Natural killer cell (primary cell): ENCODE measurements around the gene MAST2. TPM values are rescaled to one million over a fixed set of nuclear protein-coding genes. Genes with fewer than 3 reads are reported as not detected.
"Not testable (repeated sequence)": the region's sequence is repeated elsewhere in the genome, so short reads cannot be mapped to it uniquely, and the experiment has no call there.

ENCODE experiments used
- ATAC-seq, 3 donors: fragments of 150-1000 bp in 2 of 3; fragments of 200-7000 bp in 1 of 3; cut with Tn5 transposase; 1 replicate in 1 of 3; 2 replicates in 2 of 3; pipeline ENCODE4 v1.10.0; 2021; ENCODE audit warnings: mild to moderate bottlenecking in 2 of 3, moderate library complexity in 2 of 3
- DNase-seq, 2 donors: peaks; one replicate each; pipeline versions ENCODE4 v3.0.0 to v3.0.0-alpha.2; 2013 to 2021; ENCODE audit warnings: mixed read lengths in 1 of 2
- H3K27ac ChIP-seq: one replicate; pipeline ENCODE4 v1.5.1; 2013; ENCODE audit warnings: mild to moderate bottlenecking, low read length
- H3K27me3 ChIP-seq: one replicate; pipeline ENCODE4 v1.6.1; 2013; ENCODE audit warnings: low read length; ENCODE audit not compliant: control insufficient read depth, insufficient read depth
- H3K36me3 ChIP-seq: one replicate; pipeline ENCODE4 v1.6.1; 2013; ENCODE audit warnings: low read length; ENCODE audit not compliant: control insufficient read depth, insufficient read depth
- H3K4me1 ChIP-seq: one replicate; pipeline ENCODE4 v1.6.1; 2013; ENCODE audit warnings: low read length; ENCODE audit not compliant: control insufficient read depth, insufficient read depth
- H3K4me3 ChIP-seq: one replicate; pipeline ENCODE4 v1.5.1; 2013; ENCODE audit warnings: low read length
- H3K9me3 ChIP-seq: one replicate; pipeline ENCODE4 v1.6.1; 2013; ENCODE audit warnings: low read length; ENCODE audit not compliant: control insufficient read depth, insufficient read depth
- H3K27ac Mint-ChIP-seq, 2 donors: one replicate each; pipeline ENCODE4 v1.8.0; 2022; ENCODE audit warnings: mild to moderate bottlenecking in 2 of 2, mixed read lengths in 2 of 2, moderate library complexity in 1 of 2
- H3K27me3 Mint-ChIP-seq, 2 donors: one replicate each; pipeline ENCODE4 v1.8.0; 2022; ENCODE audit warnings: low read depth in 2 of 2, mixed read lengths in 2 of 2
- H3K36me3 Mint-ChIP-seq: one replicate; pipeline ENCODE4 v1.8.0; 2022; ENCODE audit warnings: mixed read lengths
- H3K4me1 Mint-ChIP-seq, 2 donors: one replicate each; pipeline ENCODE4 v1.8.0; 2022; ENCODE audit warnings: mixed read lengths in 2 of 2
- H3K4me3 Mint-ChIP-seq: one replicate; pipeline ENCODE4 v1.8.0; 2022; ENCODE audit warnings: mild to moderate bottlenecking, moderate library complexity, mixed read lengths
- H3K9me3 Mint-ChIP-seq, 2 donors: one replicate each; pipeline ENCODE4 v1.8.0; 2022; ENCODE audit warnings: mixed read lengths in 2 of 2
- CTCF ChIP-seq: fragments of 200-600 bp; IDR thresholded peaks from one replicate; pipeline ENCODE4 v1.8.0; 2022; ENCODE audit warnings: antibody characterized with exemption
- WGBS: methylation state at CpG from one replicate; pipeline ENCODE4 v1.1.7; 2013; ENCODE audit warnings: missing lambda C conversion rate; ENCODE audit not compliant: insufficient coverage; 5-methylcytosine and 5-hydroxymethylcytosine counted together
- intact Hi-C: fragments of 100-400 bp; cut with micrococcal nuclease; formaldehyde crosslinking; loops from one replicate; pipeline ENCODE4 v1.14.2; 2022
- total RNA-seq, 4 donors: library from RNA; stranded (reverse); fragments of 120-200 nt in 1 of 4; gene quantifications; one replicate each; pipeline versions ENCODE4 v1.2.3 to v1.2.4, GENCODE V29; 2013 to 2022

Gene MAST2
- total RNA-seq, 3 donors from 2014 or later (not counting 1 experiment from before 2014, with no cell fraction given) = 25.3 to 28.6 (median 27.9) TPM

GRCh38 chr1:45945426-45945825, 142.0 kb downstream of the MAST2 start:
- H3K4me3 Mint-ChIP-seq = no peak overlapping the region
- Histone ChIP-seq H3K36me3 (no peaks in the 10 kb centered on the region), H3K9me3 (no peaks in the 10 kb centered on the region), H3K4me1 (no peaks in the 10 kb centered on the region), H3K4me3 (no peak overlapping the region), H3K27ac (no peak overlapping the region), H3K27me3 (no peaks in the 10 kb centered on the region)
- TF ChIP-seq CTCF = no peak
- WGBS = 89% methylated on average over 2 of the region's 2 CpGs
- DNase-seq = no peak
- intact Hi-C loops = no loop called here
- H3K9me3 Mint-ChIP-seq = peaks cover 0 to 4% of the 10 kb centered on the region in 2 donors
- H3K27ac Mint-ChIP-seq = no peak overlapping the region
- no peaks in the 10 kb centered on the region for H3K36me3 Mint-ChIP-seq
- peaks cover 6 to 10% of the 10 kb centered on the region in 2 donors for H3K4me1 Mint-ChIP-seq
- no peaks in the 10 kb centered on the region for H3K27me3 Mint-ChIP-seq
- no peak for ATAC-seq

- H3K4me3 Mint-ChIP-seq = not testable (repeated sequence)
- peaks cover 6 to 10% of the 10 kb centered on the region in 2 donors for H3K4me1 Mint-ChIP-seq
- no CpG with 5 or more reads among the region's 2 CpGs for WGBS
These were observed 146.1 kb downstream of the MAST2 start for GRCh38 chr1:45949462-45949861.

GRCh38 chr1:45952072-45952471, 148.7 kb downstream of the MAST2 start:
- TF ChIP-seq CTCF = no peak
- no peaks in the 10 kb centered on the region for H3K36me3 Mint-ChIP-seq
- no peaks in the 10 kb centered on the region for H3K27me3 Mint-ChIP-seq
- Histone ChIP-seq H3K27ac (no peak overlapping the region), H3K27me3 (no peaks in the 10 kb centered on the region), H3K36me3 (no peaks in the 10 kb centered on the region), H3K4me3 (no peak overlapping the region), H3K4me1 (no peaks in the 10 kb centered on the region), H3K9me3 (no peaks in the 10 kb centered on the region)
- H3K27ac Mint-ChIP-seq = no peak overlapping the region
- H3K9me3 Mint-ChIP-seq = no peaks in the 10 kb centered on the region
- intact Hi-C loops = no loop called here
- peaks cover 6 to 10% of the 10 kb centered on the region in 2 donors for H3K4me1 Mint-ChIP-seq
- no peak for DNase-seq
- no peak for ATAC-seq
- H3K4me3 Mint-ChIP-seq = no peak overlapping the region
- WGBS = 92% methylated on average over 2 of the region's 2 CpGs

More at GRCh38 chr1:45949462-45949861, 146.1 kb downstream of the MAST2 start:
- DNase-seq, H3K27me3 ChIP-seq, H3K9me3 ChIP-seq, H3K36me3 ChIP-seq, H3K4me1 ChIP-seq, H3K4me3 ChIP-seq, H3K36me3 Mint-ChIP-seq, H3K27me3 Mint-ChIP-seq, ATAC-seq, H3K27ac Mint-ChIP-seq, H3K27ac ChIP-seq, H3K9me3 Mint-ChIP-seq, intact Hi-C loops: not testable (repeated sequence)

GRCh38 chr1:45953934-45954847, 150.8 kb downstream of the MAST2 start:
- intact Hi-C loops = no loop called here

More at GRCh38 chr1:45953934-45954847, 150.8 kb downstream of the MAST2 start:
- Mint-ChIP-seq H3K4me1 (peaks cover under 1 to 12% of the 10 kb centered on the region in 2 donors), H3K36me3 (no peaks in the 10 kb centered on the region), H3K27me3 (no peaks in the 10 kb centered on the region), H3K27ac (no peak overlapping the region), H3K9me3 (no peaks in the 10 kb centered on the region), H3K4me3 (no peak overlapping the region)
- ATAC-seq = no peak
- Histone ChIP-seq H3K4me3 (no peak overlapping the region), H3K4me1 (no peaks in the 10 kb centered on the region), H3K27ac (no peak overlapping the region), H3K9me3 (no peaks in the 10 kb centered on the region), H3K36me3 (no peaks in the 10 kb centered on the region), H3K27me3 (no peaks in the 10 kb centered on the region)
- 82% methylated on average over 9 of the region's 9 CpGs for WGBS
- no peak for DNase-seq
- TF ChIP-seq CTCF = no peak
